ENCODE results near the gene AKR1C3.
"Not testable (repeated sequence)": the region's sequence is repeated elsewhere in the genome, so short reads cannot be mapped to it uniquely, and the experiment has no call there.

Gene AKR1C3

GRCh38 chr10:5117026-5117425, 22.8 kb downstream of the AKR1C3 start:
- TF ChIP-seq CTCF (IDR thresholded peaks at IDR 0.05; ENCODE audit: low read length, missing control alignments), result no peak
- H3K4me3 ChIP-seq (replicated peaks; ENCODE audit: low read depth, low read length), result no peak overlapping the region
- DNase-seq (ENCODE audit: low read depth), result no peak

GRCh38 chr10:5119997-5120396, 25.8 kb downstream of the AKR1C3 start:
- H3K4me3 ChIP-seq (replicated peaks; ENCODE audit: low read depth, low read length); DNase-seq (ENCODE audit: low read depth): not testable (repeated sequence)

- DNase-seq (ENCODE audit: low read depth), result no peak
- no peak for TF ChIP-seq CTCF (IDR thresholded peaks at IDR 0.05; ENCODE audit: low read length, missing control alignments)
- no peak overlapping the region for H3K4me3 ChIP-seq (replicated peaks; ENCODE audit: low read depth, low read length)
Measured at GRCh38 chr10:5123886-5124285, 29.7 kb downstream of the AKR1C3 start.

GRCh38 chr10:5125315-5126044, 31.3 kb downstream of the AKR1C3 start:
- no peak overlapping the region for H3K4me3 ChIP-seq (replicated peaks; ENCODE audit: low read depth, low read length)
- peak; percentile 4 for DNase-seq (ENCODE audit: low read depth)
- TF ChIP-seq CTCF (IDR thresholded peaks at IDR 0.05; ENCODE audit: low read length, missing control alignments), result no peak

- TF ChIP-seq CTCF (IDR thresholded peaks at IDR 0.05; ENCODE audit: low read length, missing control alignments), result no peak
- no peak for DNase-seq (ENCODE audit: low read depth)
- no peak overlapping the region for H3K4me3 ChIP-seq (replicated peaks; ENCODE audit: low read depth, low read length)
Measured at GRCh38 chr10:5135581-5135980, 41.4 kb downstream of the AKR1C3 start.

- no peak overlapping the region for H3K4me3 ChIP-seq (replicated peaks; ENCODE audit: low read depth, low read length)
- TF ChIP-seq CTCF (IDR thresholded peaks at IDR 0.05; ENCODE audit: low read length, missing control alignments), result no peak
- DNase-seq (ENCODE audit: low read depth), result no peak
Measured at GRCh38 chr10:5136468-5137087, 42.4 kb downstream of the AKR1C3 start.

- not testable (repeated sequence) for DNase-seq (ENCODE audit: low read depth); H3K4me3 ChIP-seq (replicated peaks; ENCODE audit: low read depth, low read length)
Measured at GRCh38 chr10:5137699-5138098, 43.5 kb downstream of the AKR1C3 start.

GRCh38 chr10:5142199-5142598, 48.0 kb downstream of the AKR1C3 start:
- no peak for TF ChIP-seq CTCF (IDR thresholded peaks at IDR 0.05; ENCODE audit: low read length, missing control alignments)

More at GRCh38 chr10:5142199-5142598, 48.0 kb downstream of the AKR1C3 start:
- DNase-seq (ENCODE audit: low read depth), result no peak
- no peak overlapping the region for H3K4me3 ChIP-seq (replicated peaks; ENCODE audit: low read depth, low read length)

Measured in fibroblast of pulmonary artery (primary cell).